ENCODE measurements around the gene CDH4. TPM values are rescaled to one million over a fixed set of nuclear protein-coding genes. Genes with fewer than 3 reads are reported as not detected.

Gene CDH4
- total RNA-seq, 6 donors from 2014 or later, result 0.20 to 1.0 (median 0.40) TPM; not detected in 1

GRCh38 chr20:61480158-61480825, 228.2 kb downstream of the CDH4 start:
- WGBS, 2 donors, result 89 to 92% methylated on average over 11 to 16 of the region's 16 CpGs
- no peak for TF ChIP-seq CTCF (IDR thresholded peaks at IDR 0.05)
- H3K36me3 ChIP-seq, result no peaks in the 10 kb centered on the region
- H3K4me3 ChIP-seq, result no peak overlapping the region
- no peak overlapping the region for H3K27ac ChIP-seq
- ATAC-seq (ENCODE audit: low FRiP score in 2 of 2) (peak in 1 of 2 donors; percentile 26), DNase-seq (no peak)
- no peaks in the 10 kb centered on the region for H3K9me3 ChIP-seq
- H3K27me3 ChIP-seq, result no peaks in the 10 kb centered on the region
- H3K4me1 ChIP-seq, result no peaks in the 10 kb centered on the region

GRCh38 chr20:61482056-61482887, 230.2 kb downstream of the CDH4 start:
- Histone ChIP-seq H3K4me3 (no peak overlapping the region), H3K4me1 (no peaks in the 10 kb centered on the region), H3K36me3 (no peaks in the 10 kb centered on the region), H3K27ac (no peak overlapping the region), H3K27me3 (no peaks in the 10 kb centered on the region), H3K9me3 (no peaks in the 10 kb centered on the region)
- TF ChIP-seq POLR2AphosphoS5 (IDR thresholded peaks at IDR 0.05) (no peak), POLR2A (IDR thresholded peaks at IDR 0.05) (no peak), EP300 (IDR thresholded peaks at IDR 0.05) (no peak), CTCF (IDR thresholded peaks at IDR 0.05) (no peak)
- 78 to 80% methylated on average over 18 of the region's 18 CpGs for WGBS, 2 donors
- no peak for ATAC-seq (ENCODE audit: low FRiP score in 2 of 2)
- no peak for DNase-seq

GRCh38 chr20:61482901-61483300, 230.8 kb downstream of the CDH4 start:
- Histone ChIP-seq H3K27me3 (no peaks in the 10 kb centered on the region), H3K27ac (no peak overlapping the region), H3K36me3 (no peaks in the 10 kb centered on the region), H3K4me3 (no peak overlapping the region), H3K4me1 (no peaks in the 10 kb centered on the region), H3K9me3 (no peaks in the 10 kb centered on the region)
- TF ChIP-seq POLR2A (IDR thresholded peaks at IDR 0.05), result no peak
- TF ChIP-seq POLR2AphosphoS5 (IDR thresholded peaks at IDR 0.05), result no peak
- TF ChIP-seq EP300 (IDR thresholded peaks at IDR 0.05), result no peak
- TF ChIP-seq CTCF (IDR thresholded peaks at IDR 0.05), result no peak
- DNase-seq (no peak), ATAC-seq (ENCODE audit: low FRiP score in 2 of 2) (no peak)
- 73 to 80% methylated on average over 3 of the region's 3 CpGs for WGBS, 2 donors

- Histone ChIP-seq H3K4me3 (no peak overlapping the region), H3K4me1 (no peaks in the 10 kb centered on the region), H3K27me3 (no peaks in the 10 kb centered on the region), H3K36me3 (no peaks in the 10 kb centered on the region), H3K27ac (no peak overlapping the region), H3K9me3 (no peaks in the 10 kb centered on the region)
- no peak for TF ChIP-seq CTCF (IDR thresholded peaks at IDR 0.05)
- WGBS, 2 donors, result 83 to 86% methylated on average over 12 to 13 of the region's 16 CpGs
- DNase-seq (no peak), ATAC-seq (ENCODE audit: low FRiP score in 2 of 2) (no peak)
Observed at GRCh38 chr20:61483336-61484067, 231.4 kb downstream of the CDH4 start.

Measured in upper lobe of left lung (tissue), 6 donors.